Endothelial cell of umbilical vein (primary cell): ENCODE results near the gene GRM4. TPM values are rescaled to one million over a fixed set of nuclear protein-coding genes. Genes with fewer than 3 reads are reported as not detected.

Source experiments
- BruUV-seq: library from RNA; stranded (reverse); fragments of 400-500 nt; replicated peaks from 2 replicates; lab custom pipeline; 2021; lab: Mats Ljungman, UMichigan
- CTCF ChIA-PET: fragments of 300-600, 350-600 bp; sonication (Branson Sonifier 250); formaldehyde crosslinking; loops from one replicate; lab custom pipeline; 2021; ENCODE audit warnings: antibody characterized with exemption, inconsistent platforms; lab: Charles Lee
- POLR2A ChIA-PET: fragments of 300-600, 350-600 bp; sonication (Branson Sonifier 250); formaldehyde crosslinking; loops from one replicate; lab custom pipeline; 2021; ENCODE audit warnings: antibody characterized with exemption, inconsistent platforms; lab: Charles Lee
- DNase-seq: peaks from one replicate; pipeline ENCODE4 v3.0.0-alpha.2; 2011; ENCODE audit warnings: low read depth, low spot score
- FAIRE-seq: peaks from 2 replicates; lab custom pipeline; 2011; peaks lifted over from hg19 to GRCh38; lab: Jason Lieb, UNC
- H2AFZ ChIP-seq: 2 replicates; pipeline ENCODE4 v1.6.0; 2012; ENCODE audit warnings: low read depth, low read length, control low read depth, inconsistent platforms
- H3K27ac ChIP-seq: 2 replicates; pipeline ENCODE4 v1.5.1; 2011; ENCODE audit warnings: low read depth, mild to moderate bottlenecking, control low read depth, low read length, moderate library complexity; ENCODE audit not compliant: insufficient read depth
- H3K27me3 ChIP-seq, 2 experiments: 2 replicates each; pipeline versions ENCODE4 v1.6.0 to v1.6.1; 2011; ENCODE audit warnings: low read length in 2 of 2, mixed read lengths in 1 of 2; ENCODE audit not compliant: control insufficient read depth in 2 of 2, insufficient read depth in 2 of 2
- H3K36me3 ChIP-seq, 2 experiments: 2 replicates in 1 of 2; 3 replicates in 1 of 2; pipeline ENCODE4 v1.5.1; 2011; ENCODE audit warnings: low read length in 2 of 2, mild to moderate bottlenecking in 1 of 2, moderate library complexity in 1 of 2; ENCODE audit not compliant: control insufficient read depth in 2 of 2, insufficient read depth in 2 of 2; ENCODE audit errors: extremely low read depth in 1 of 2
- H3K4me1 ChIP-seq: 3 replicates; pipeline ENCODE4 v1.5.1; 2011; ENCODE audit warnings: mild to moderate bottlenecking, low read length; ENCODE audit not compliant: control insufficient read depth, insufficient read depth; ENCODE audit errors: extremely low read depth
- H3K4me2 ChIP-seq: 2 replicates; pipeline ENCODE4 v1.6.1; 2011; ENCODE audit warnings: low read length, control low read depth, mixed read lengths; ENCODE audit not compliant: insufficient read depth
- H3K4me3 ChIP-seq, 3 experiments: fragments of 200-600 bp in 1 of 3; sonication (generic), shearing (Covaris generic) in 1 of 3; replicated peaks in 1 of 3; 2 replicates each; pipeline ENCODE4 v1.5.1; 2011 to 2016; ENCODE audit warnings: control low read depth in 3 of 3, low read length in 3 of 3, mild to moderate bottlenecking in 2 of 3, inconsistent platforms in 1 of 3, low read depth in 1 of 3, moderate library complexity in 1 of 3; ENCODE audit not compliant: insufficient read depth in 1 of 3
- H3K79me2 ChIP-seq: 2 replicates; pipeline ENCODE4 v1.6.0; 2012; ENCODE audit warnings: low read length, inconsistent platforms; ENCODE audit not compliant: control insufficient read depth, insufficient read depth
- H3K9ac ChIP-seq: replicated peaks from 2 replicates; pipeline ENCODE3; 2011; ENCODE audit warnings: low read length, control low read depth; ENCODE audit not compliant: insufficient read depth; ENCODE audit errors: extremely low read depth
- H3K9me1 ChIP-seq: replicated peaks from 3 replicates; pipeline ENCODE4 v1.6.0; 2011; ENCODE audit warnings: mild to moderate bottlenecking, low read length; ENCODE audit not compliant: control insufficient read depth, insufficient read depth; ENCODE audit errors: extremely low read depth
- H3K9me3 ChIP-seq: replicated peaks from 2 replicates; pipeline ENCODE4 v1.5.1; 2012; ENCODE audit warnings: low read length, inconsistent platforms; ENCODE audit not compliant: control insufficient read depth, insufficient read depth
- H4K20me1 ChIP-seq: replicated peaks from 2 replicates; pipeline ENCODE3; 2011; ENCODE audit warnings: mild to moderate bottlenecking, low read length; ENCODE audit not compliant: control insufficient read depth, insufficient read depth; ENCODE audit errors: extremely low read depth
- CTCF ChIP-seq, 2 donors: IDR thresholded peaks; 1 replicate in 1 of 2; 2 replicates in 1 of 2; pipeline ENCODE4 v1.5.1; 2011; ENCODE audit warnings: low read length in 2 of 2, mild to moderate bottlenecking in 2 of 2, moderate library complexity in 2 of 2, control low read depth in 1 of 2, inconsistent platforms in 1 of 2, low read depth in 1 of 2; ENCODE audit not compliant: insufficient read depth in 1 of 2; ENCODE audit errors: extremely low read depth in 1 of 2
- EZH2 ChIP-seq: IDR thresholded peaks from 2 replicates; pipeline ENCODE4 v1.6.1; 2012; ENCODE audit warnings: borderline replicate concordance, low read depth, mild to moderate bottlenecking, moderate library complexity, low read length, inconsistent platforms; ENCODE audit not compliant: severe bottlenecking
- FOS ChIP-seq: IDR thresholded peaks from 2 replicates; pipeline ENCODE4 v1.6.1; 2011; ENCODE audit warnings: mild to moderate bottlenecking, low read length, moderate library complexity, borderline replicate concordance; ENCODE audit not compliant: insufficient read depth
- GATA2 ChIP-seq: IDR thresholded peaks from 2 replicates; pipeline ENCODE4 v1.7.0; 2011; ENCODE audit warnings: low read depth, mild to moderate bottlenecking, moderate library complexity, mixed read lengths, low read length; ENCODE audit not compliant: insufficient read length, insufficient read depth
- JUN ChIP-seq: IDR thresholded peaks from 2 replicates; pipeline ENCODE4 v1.6.1; 2011; ENCODE audit warnings: borderline replicate concordance, low read depth; ENCODE audit not compliant: insufficient read length, insufficient read depth
- MAX ChIP-seq: IDR thresholded peaks from 2 replicates; pipeline ENCODE4 v1.6.1; 2011; ENCODE audit not compliant: insufficient read depth, insufficient read length
- MYC ChIP-seq: IDR thresholded peaks from one replicate; pipeline ENCODE4 v1.6.1; 2011; ENCODE audit warnings: mild to moderate bottlenecking, low read depth, low read length
- POLR2A ChIP-seq: IDR thresholded peaks from 2 replicates; pipeline ENCODE4 v1.6.1; 2012; ENCODE audit warnings: low read depth, mild to moderate bottlenecking, control low read depth, low read length
- POLR2AphosphoS5 ChIP-seq: IDR thresholded peaks from 2 replicates; pipeline ENCODE4 v1.6.1; 2012; ENCODE audit warnings: low read depth, mild to moderate bottlenecking, control low read depth, low read length, moderate library complexity; ENCODE audit not compliant: insufficient read depth
- dilution Hi-C: fragments of 300-500 bp; cut with MboI; formaldehyde crosslinking; loops from one replicate; pipeline ENCODE4 v1.15.0; 2019; ENCODE audit warnings: low sequenced_read_pairs; ENCODE audit not compliant: extremely low pct_ligation_motif_present
- intact Hi-C: fragments of 100-400 bp; cut with micrococcal nuclease; formaldehyde crosslinking; loops from one replicate; pipeline ENCODE4 v1.10.0; 2022
- polyA plus RNA-seq, 4 experiments: library from polyadenylated mRNA; depleted of rRNA in 3 of 4; stranded (reverse) in 3 of 4; unstranded in 1 of 4; fragments of >200 nt; gene quantifications; 2 replicates each; pipeline versions ENCODE4 v1.2.1 to v1.2.3, GENCODE V29; 2011 to 2012; ENCODE audit warnings: missing spikeins in 1 of 4
- total RNA-seq: library from RNA; stranded (reverse); gene quantifications from 2 replicates; pipeline ENCODE4 v1.2.3, GENCODE V29; 2021

GRM4 gene
- total and polyA plus RNA-seq, 2 donors (not counting 3 experiments of a cell fraction or from before 2014, with no cell fraction given) = 0.03 TPM; not detected in 1

DNA sequence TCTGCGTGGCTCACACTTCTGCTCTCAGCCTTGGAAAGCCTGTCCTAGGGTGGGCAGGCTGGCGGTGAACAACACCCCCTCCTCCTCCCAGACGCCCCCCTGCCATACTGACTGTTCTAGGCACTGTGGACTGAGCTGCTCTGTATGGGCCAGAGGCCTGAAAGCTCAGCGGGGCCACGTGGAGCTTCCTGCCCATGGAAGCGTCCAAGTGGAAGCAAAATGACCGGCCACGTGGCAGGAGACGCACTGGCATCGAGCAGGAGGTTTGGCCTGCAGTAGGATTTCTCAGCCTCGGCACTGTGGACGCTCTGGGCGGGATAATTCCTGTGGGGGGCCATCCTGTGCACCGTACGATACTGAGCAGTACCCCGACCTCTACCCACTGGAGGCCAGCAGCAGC, 88.7 kb downstream of the GRM4 start:
- H3K79me2 ChIP-seq = no peaks in the 10 kb centered on the region
- no peaks in the 10 kb centered on the region for H4K20me1 ChIP-seq
- no peak overlapping the region for H3K4me2 ChIP-seq
- ChIA-PET POLR2A (no interaction called here), CTCF (interaction anchor here (1.6 to 1.7 kb wide), 2 partner anchors 11 to 96 kb away, joined by 3 to 5 read pairs; no protein-coding TSS in a partner anchor)
- H3K4me3 ChIP-seq = no peak overlapping the region
- intact Hi-C loops (no loop called here), dilution Hi-C loops (no loop called here)
- H3K9me3 ChIP-seq = no peaks in the 10 kb centered on the region
- no peaks in the 10 kb centered on the region for H3K36me3 ChIP-seq
- no peak for DNase-seq
- no peak for FAIRE-seq
- no peaks in the 10 kb centered on the region for H3K9me1 ChIP-seq
- H3K9ac ChIP-seq = no peak overlapping the region
- H2AFZ ChIP-seq = no peak overlapping the region
- peaks cover 0 to 1% of the 10 kb centered on the region in 2 experiments for H3K27me3 ChIP-seq
- H3K27ac ChIP-seq = no peak overlapping the region
- TF ChIP-seq CTCF (IDR thresholded peaks at IDR 0.05; ENCODE audit: extremely low read depth in 1 of 2, insufficient read depth in 1 of 2, low read depth in 1 of 2, low read length in 2 of 2) (no peak), JUN (no peak), GATA2 (no peak), MYC (no peak), EZH2 (no peak), POLR2A (no peak), FOS (no peak), MAX (no peak), POLR2AphosphoS5 (no peak)
- H3K4me1 ChIP-seq = no peaks in the 10 kb centered on the region
- no TSS peak for BruUV-seq
